Immature natural killer cell (primary cell): ENCODE measurements around the gene AAK1. TPM values are rescaled to one million over a fixed set of nuclear protein-coding genes. Genes with fewer than 3 reads are reported as not detected.

ENCODE experiments used
- DNase-seq, 3 donors: peaks; one replicate each; pipeline ENCODE4 v3.0.0; 2022; ENCODE audit warnings: mixed read lengths in 1 of 3
- H3K27ac Mint-ChIP-seq, 6 donors: one replicate each; pipeline ENCODE4 v1.8.0; 2020; ENCODE audit warnings: mixed read lengths in 6 of 6, mild to moderate bottlenecking in 5 of 6, inconsistent platforms in 4 of 6, moderate library complexity in 3 of 6
- H3K27me3 Mint-ChIP-seq, 3 donors: one replicate each; pipeline ENCODE4 v1.8.0; 2020 to 2021; ENCODE audit warnings: low read depth in 3 of 3, mild to moderate bottlenecking in 3 of 3, mixed read lengths in 3 of 3, moderate library complexity in 3 of 3, inconsistent platforms in 1 of 3
- H3K36me3 Mint-ChIP-seq, 3 donors: one replicate each; pipeline ENCODE4 v1.8.0; 2020; ENCODE audit warnings: mixed read lengths in 3 of 3, inconsistent platforms in 2 of 3, mild to moderate bottlenecking in 2 of 3
- H3K4me1 Mint-ChIP-seq, 2 donors: one replicate each; pipeline ENCODE4 v1.8.0; 2020; ENCODE audit warnings: inconsistent platforms in 2 of 2, mild to moderate bottlenecking in 2 of 2, mixed read lengths in 2 of 2, moderate library complexity in 1 of 2
- H3K4me3 Mint-ChIP-seq, 5 donors: one replicate each; pipeline ENCODE4 v1.8.0; 2020; ENCODE audit warnings: mild to moderate bottlenecking in 5 of 5, mixed read lengths in 5 of 5, inconsistent platforms in 3 of 5, moderate library complexity in 3 of 5
- H3K9me3 Mint-ChIP-seq, 6 donors: one replicate each; pipeline ENCODE4 v1.8.0; 2020; ENCODE audit warnings: mild to moderate bottlenecking in 6 of 6, mixed read lengths in 6 of 6, inconsistent platforms in 4 of 6, moderate library complexity in 3 of 6
- polyA plus RNA-seq, 3 donors: library from polyadenylated mRNA; unstranded; fragments of 300-500 nt; fragmentation: Illumina TruSeq; gene quantifications; one replicate each; pipeline ENCODE4 v1.2.3, GENCODE V29; 2021

AAK1 gene
- polyA plus RNA-seq, 3 donors from 2014 or later = 23.1 to 121 (median 38.2) TPM

- no peak for DNase-seq
- peaks cover 14 to 17% of the 10 kb centered on the region in 2 donors for H3K4me1 Mint-ChIP-seq
- H3K4me3 Mint-ChIP-seq = no peak overlapping the region
- peak overlapping the region in 4 of 6 donors; percentile 4 to 62 (median 48) for H3K27ac Mint-ChIP-seq
- peaks cover 0 to 4% (median 2%) of the 10 kb centered on the region in 3 donors for H3K27me3 Mint-ChIP-seq
- H3K36me3 Mint-ChIP-seq = peaks cover 42 to 65% (median 56%) of the 10 kb centered on the region in 3 donors
- no peaks in the 10 kb centered on the region for H3K9me3 Mint-ChIP-seq
Measured at GRCh38 chr2:69514406-69514805, 129.1 kb downstream of the AAK1 start.

GRCh38 chr2:69512446-69512845 is 131.1 kb downstream of the AAK1 start:
- peaks cover 5 to 15% of the 10 kb centered on the region in 2 donors for H3K4me1 Mint-ChIP-seq
- peaks cover 48 to 66% (median 62%) of the 10 kb centered on the region in 3 donors for H3K36me3 Mint-ChIP-seq
- H3K4me3 Mint-ChIP-seq = no peak overlapping the region
- peak overlapping the region in 4 of 6 donors; percentile 2 to 44 (median 8) for H3K27ac Mint-ChIP-seq
- no peaks in the 10 kb centered on the region for H3K9me3 Mint-ChIP-seq
- peaks cover 0 to 5% (median 3%) of the 10 kb centered on the region in 3 donors for H3K27me3 Mint-ChIP-seq
- DNase-seq = no peak

- Mint-ChIP-seq H3K27me3 (peaks cover 0 to 5% (median 3%) of the 10 kb centered on the region in 3 donors), H3K4me3 (no peak overlapping the region), H3K27ac (peak overlapping the region in 2 of 6 donors; percentile 45 to 68), H3K4me1 (peaks cover 2 to 15% of the 10 kb centered on the region in 2 donors), H3K9me3 (no peaks in the 10 kb centered on the region), H3K36me3 (peaks cover 58 to 80% (median 74%) of the 10 kb centered on the region in 3 donors)
- DNase-seq = no peak
Measured at GRCh38 chr2:69510204-69510603, 133.3 kb downstream of the AAK1 start.

GRCh38 chr2:69509750-69510140 is 133.8 kb downstream of the AAK1 start:
- H3K4me3 Mint-ChIP-seq = no peak overlapping the region
- H3K27me3 Mint-ChIP-seq = peaks cover 0 to 5% (median 3%) of the 10 kb centered on the region in 3 donors
- H3K4me1 Mint-ChIP-seq = peaks cover 2 to 13% of the 10 kb centered on the region in 2 donors
- H3K36me3 Mint-ChIP-seq = peaks cover 57 to 80% (median 72%) of the 10 kb centered on the region in 3 donors
- H3K9me3 Mint-ChIP-seq = no peaks in the 10 kb centered on the region
- no peak for DNase-seq
- H3K27ac Mint-ChIP-seq = peak overlapping the region in 1 of 6 donors; percentile 50

GRCh38 chr2:69509011-69509749 is 134.4 kb downstream of the AAK1 start:
- Mint-ChIP-seq H3K9me3 (no peaks in the 10 kb centered on the region), H3K27ac (peak overlapping the region in 5 of 6 donors; percentile 2 to 50 (median 36)), H3K36me3 (peaks cover 51 to 74% (median 67%) of the 10 kb centered on the region in 3 donors), H3K4me3 (no peak overlapping the region), H3K4me1 (peaks cover 2 to 8% of the 10 kb centered on the region in 2 donors), H3K27me3 (peaks cover 0 to 5% (median 3%) of the 10 kb centered on the region in 3 donors)
- DNase-seq = no peak

- peak overlapping the region in 5 of 6 donors; percentile 20 to 79 (median 38) for H3K27ac Mint-ChIP-seq
- no peak overlapping the region for H3K4me3 Mint-ChIP-seq
- peaks cover 36 to 58% (median 40%) of the 10 kb centered on the region in 3 donors for H3K36me3 Mint-ChIP-seq
- H3K9me3 Mint-ChIP-seq = peaks cover 0 to 2% (median 0%) of the 10 kb centered on the region in 6 donors
- DNase-seq = no peak
- H3K4me1 Mint-ChIP-seq = peaks cover 2 to 6% of the 10 kb centered on the region in 2 donors
- peaks cover 0 to 1% (median 1%) of the 10 kb centered on the region in 3 donors for H3K27me3 Mint-ChIP-seq
Measured at GRCh38 chr2:69505710-69506109, 137.8 kb downstream of the AAK1 start.

- no peaks in the 10 kb centered on the region for H3K4me1 Mint-ChIP-seq
- H3K36me3 Mint-ChIP-seq = peaks cover 12 to 33% (median 17%) of the 10 kb centered on the region in 3 donors
- DNase-seq = no peak
- peak overlapping the region in 1 of 6 donors; percentile 13 for H3K27ac Mint-ChIP-seq
- H3K9me3 Mint-ChIP-seq = peaks cover 0 to 2% (median 0%) of the 10 kb centered on the region in 6 donors
- no peak overlapping the region for H3K4me3 Mint-ChIP-seq
- peaks cover 2 to 5% (median 2%) of the 10 kb centered on the region in 3 donors for H3K27me3 Mint-ChIP-seq
Measured at GRCh38 chr2:69501301-69501700, 142.2 kb downstream of the AAK1 start.

GRCh38 chr2:69499966-69500365 is 143.6 kb downstream of the AAK1 start:
- no peak for DNase-seq
- no peaks in the 10 kb centered on the region for H3K4me1 Mint-ChIP-seq
- H3K27ac Mint-ChIP-seq = peak overlapping the region in 3 of 6 donors; percentile 4 to 37 (median 37)
- H3K36me3 Mint-ChIP-seq = peaks cover 9 to 24% (median 10%) of the 10 kb centered on the region in 3 donors
- H3K27me3 Mint-ChIP-seq = peaks cover 2 to 5% (median 2%) of the 10 kb centered on the region in 3 donors
- no peak overlapping the region for H3K4me3 Mint-ChIP-seq
- peaks cover 0 to 2% (median 0%) of the 10 kb centered on the region in 6 donors for H3K9me3 Mint-ChIP-seq

- Mint-ChIP-seq H3K27me3 (peaks cover 2 to 5% (median 2%) of the 10 kb centered on the region in 3 donors), H3K27ac (peak overlapping the region in 4 of 6 donors; percentile 4 to 70 (median 65)), H3K36me3 (peaks cover 13 to 24% (median 13%) of the 10 kb centered on the region in 3 donors), H3K4me3 (no peak overlapping the region), H3K9me3 (peaks cover 0 to 2% (median 0%) of the 10 kb centered on the region in 6 donors), H3K4me1 (no peaks in the 10 kb centered on the region)
- no peak for DNase-seq
Measured at GRCh38 chr2:69499242-69499641, 144.3 kb downstream of the AAK1 start.

- H3K4me3 Mint-ChIP-seq = no peak overlapping the region
- no peak for DNase-seq
- H3K27me3 Mint-ChIP-seq = peaks cover 6 to 8% (median 6%) of the 10 kb centered on the region in 3 donors
- H3K9me3 Mint-ChIP-seq = no peaks in the 10 kb centered on the region
- peak overlapping the region in 5 of 6 donors; percentile 14 to 80 (median 34) for H3K27ac Mint-ChIP-seq
- H3K36me3 Mint-ChIP-seq = peaks cover 8 to 25% (median 20%) of the 10 kb centered on the region in 3 donors
- H3K4me1 Mint-ChIP-seq = peaks cover 15 to 21% of the 10 kb centered on the region in 2 donors
Measured at GRCh38 chr2:69495861-69496260, 147.7 kb downstream of the AAK1 start.

GRCh38 chr2:69495008-69495407 is 148.5 kb downstream of the AAK1 start:
- Mint-ChIP-seq H3K4me1 (peaks cover 22 to 29% of the 10 kb centered on the region in 2 donors), H3K36me3 (peaks cover 8 to 30% (median 24%) of the 10 kb centered on the region in 3 donors)

GRCh38 chr2:69494126-69494525 is 149.4 kb downstream of the AAK1 start:
- no peak for DNase-seq
- H3K36me3 Mint-ChIP-seq = peaks cover 9 to 29% (median 20%) of the 10 kb centered on the region in 3 donors
- H3K27ac Mint-ChIP-seq = peak overlapping the region in 5 of 6 donors; percentile 1 to 89 (median 80)
- H3K4me1 Mint-ChIP-seq = peaks cover 23 to 34% of the 10 kb centered on the region in 2 donors
- H3K4me3 Mint-ChIP-seq = no peak overlapping the region
- H3K9me3 Mint-ChIP-seq = no peaks in the 10 kb centered on the region
- peaks cover 6 to 7% (median 6%) of the 10 kb centered on the region in 3 donors for H3K27me3 Mint-ChIP-seq

More at GRCh38 chr2:69495008-69495407, 148.5 kb downstream of the AAK1 start:
- no peak overlapping the region for H3K4me3 Mint-ChIP-seq
- H3K27ac Mint-ChIP-seq = peak overlapping the region in 5 of 6 donors; percentile 40 to 89 (median 66)
- H3K9me3 Mint-ChIP-seq = no peaks in the 10 kb centered on the region
- DNase-seq = no peak
- H3K27me3 Mint-ChIP-seq = peaks cover 6 to 8% (median 6%) of the 10 kb centered on the region in 3 donors

GRCh38 chr2:69493268-69493667 is 150.3 kb downstream of the AAK1 start:
- Mint-ChIP-seq H3K27ac (peak overlapping the region in 5 of 6 donors; percentile 35 to 89 (median 80)), H3K36me3 (peaks cover 12 to 28% (median 22%) of the 10 kb centered on the region in 3 donors), H3K4me1 (peaks cover 23 to 34% of the 10 kb centered on the region in 2 donors), H3K4me3 (no peak overlapping the region), H3K27me3 (peaks cover 4 to 7% (median 6%) of the 10 kb centered on the region in 3 donors), H3K9me3 (no peaks in the 10 kb centered on the region)
- no peak for DNase-seq

- no peaks in the 10 kb centered on the region for H3K9me3 Mint-ChIP-seq
- H3K27me3 Mint-ChIP-seq = peaks cover 3 to 6% (median 5%) of the 10 kb centered on the region in 3 donors
- peak overlapping the region in 3 of 5 donors; percentile 11 to 46 (median 29) for H3K4me3 Mint-ChIP-seq
- peaks cover 18 to 28% (median 27%) of the 10 kb centered on the region in 3 donors for H3K36me3 Mint-ChIP-seq
- H3K4me1 Mint-ChIP-seq = peaks cover 23 to 34% of the 10 kb centered on the region in 2 donors
- peak in 1 of 3 donors; percentile 11 for DNase-seq
- peak overlapping the region; percentile 53 to 88 (median 66) for H3K27ac Mint-ChIP-seq
Measured at GRCh38 chr2:69491864-69492263, 151.7 kb downstream of the AAK1 start.
